ENCODE results near the gene CCDC47. TPM values are rescaled to one million over a fixed set of nuclear protein-coding genes. Genes with fewer than 3 reads are reported as not detected.
"Not testable (repeated sequence)": the region's sequence is repeated elsewhere in the genome, so short reads cannot be mapped to it uniquely, and the experiment has no call there.

The CCDC47 gene
- polyA plus RNA-seq, 3 donors = 15.2 to 56.4 (median 43.0) TPM

DNA sequence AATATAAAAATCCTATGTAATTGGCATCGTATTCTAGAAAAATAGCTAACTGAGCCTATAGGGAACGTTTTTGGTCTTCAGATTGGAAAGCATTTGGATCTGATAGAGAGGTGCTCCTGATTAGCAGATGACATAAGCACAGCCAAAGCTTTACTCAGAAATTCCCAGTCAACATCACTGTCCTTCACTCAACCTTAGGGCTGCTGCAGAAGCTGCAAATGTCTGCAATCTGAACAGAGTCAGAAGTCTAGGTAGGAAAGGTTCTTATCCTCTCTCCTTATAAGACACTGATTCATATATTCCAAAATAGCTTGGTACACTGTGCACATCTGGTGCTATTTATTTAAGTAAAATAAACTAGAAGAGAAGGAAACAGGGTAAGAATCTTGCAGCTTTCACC is 51.0 kb downstream of the CCDC47 start:
- H2AFZ ChIP-seq (ENCODE audit: insufficient read depth, low read depth, low read length, poor library complexity, severe bottlenecking) = no peak overlapping the region
- WGBS (ENCODE audit: insufficient coverage) = no CpG with 5 or more reads among the region's 2 CpGs
- peaks cover 36 to 70% of the 10 kb centered on the region in 2 donors for H3K36me3 ChIP-seq (replicated peaks in 1 of 2; ENCODE audit: control insufficient read depth in 1 of 2, insufficient read depth in 2 of 2, low read length in 2 of 2)
- H3K27me3 Mint-ChIP-seq (ENCODE audit: low read depth in 3 of 3) = no peaks in the 10 kb centered on the region
- H3K4me2 ChIP-seq (replicated peaks; ENCODE audit: extremely low read depth, low read length, poor library complexity, severe bottlenecking) = no peak overlapping the region
- H3K9me3 Mint-ChIP-seq = no peaks in the 10 kb centered on the region
- H3K4me3 Mint-ChIP-seq = no peak overlapping the region
- H3K79me2 ChIP-seq (ENCODE audit: insufficient read depth, low read length) = no peaks in the 10 kb centered on the region
- no peak overlapping the region for H3K27ac Mint-ChIP-seq
- no peaks in the 10 kb centered on the region for H3K4me1 Mint-ChIP-seq
- no peaks in the 10 kb centered on the region for H4K20me1 ChIP-seq (ENCODE audit: insufficient read depth, low read length)
- no peaks in the 10 kb centered on the region for H3K9me3 ChIP-seq (replicated peaks in 1 of 2; ENCODE audit: control insufficient read depth in 1 of 2, insufficient read depth in 1 of 2, low read length in 2 of 2)
- H3K27me3 ChIP-seq (ENCODE audit: control insufficient read depth in 2 of 2, insufficient read depth in 2 of 2, low read length in 2 of 2) = no peaks in the 10 kb centered on the region
- no peak for DNase-seq
- intact Hi-C loops (cut with micrococcal nuclease) = no loop called here
- no peak overlapping the region for H3K9ac ChIP-seq (ENCODE audit: insufficient read depth, low read length, poor library complexity, severe bottlenecking)
- H3K27ac ChIP-seq (ENCODE audit: low read depth in 1 of 2, low read length in 2 of 2) = no peak overlapping the region
- no peaks in the 10 kb centered on the region for H3K4me1 ChIP-seq (ENCODE audit: control insufficient read depth in 1 of 2, insufficient read depth in 2 of 2, low read length in 2 of 2)
- no peak for TF ChIP-seq CTCF (IDR thresholded peaks at IDR 0.05)
- H3K36me3 Mint-ChIP-seq = peaks cover 37 to 59% of the 10 kb centered on the region in 2 donors
- no peak overlapping the region for H3K4me3 ChIP-seq (replicated peaks in 1 of 3; ENCODE audit: low read depth in 2 of 3, low read length in 3 of 3)

GRCh38 chr17:63720194-63720593 is 53.2 kb downstream of the CCDC47 start:
- WGBS (ENCODE audit: insufficient coverage) = 100% methylated on average over 1 of the region's 5 CpGs
- H4K20me1 ChIP-seq (ENCODE audit: insufficient read depth, low read length); H2AFZ ChIP-seq (ENCODE audit: insufficient read depth, low read depth, low read length, poor library complexity, severe bottlenecking); H3K79me2 ChIP-seq (ENCODE audit: insufficient read depth, low read length); H3K4me3 Mint-ChIP-seq; H3K27ac Mint-ChIP-seq; H3K27ac ChIP-seq (ENCODE audit: low read depth in 1 of 2, low read length in 2 of 2); H3K4me2 ChIP-seq (replicated peaks; ENCODE audit: extremely low read depth, low read length, poor library complexity, severe bottlenecking); intact Hi-C loops (cut with micrococcal nuclease); H3K4me1 ChIP-seq (ENCODE audit: control insufficient read depth in 1 of 2, insufficient read depth in 2 of 2, low read length in 2 of 2); DNase-seq; H3K9me3 Mint-ChIP-seq; H3K9me3 ChIP-seq (replicated peaks in 1 of 2; ENCODE audit: control insufficient read depth in 1 of 2, insufficient read depth in 1 of 2, low read length in 2 of 2); H3K27me3 Mint-ChIP-seq (ENCODE audit: low read depth in 3 of 3); H3K27me3 ChIP-seq (ENCODE audit: control insufficient read depth in 2 of 2, insufficient read depth in 2 of 2, low read length in 2 of 2); H3K4me3 ChIP-seq (replicated peaks in 1 of 3; ENCODE audit: low read depth in 2 of 3, low read length in 3 of 3); H3K9ac ChIP-seq (ENCODE audit: insufficient read depth, low read length, poor library complexity, severe bottlenecking); H3K4me1 Mint-ChIP-seq: not testable (repeated sequence)
- peaks cover 23 to 67% of the 10 kb centered on the region in 2 donors for H3K36me3 ChIP-seq (replicated peaks in 1 of 2; ENCODE audit: control insufficient read depth in 1 of 2, insufficient read depth in 2 of 2, low read length in 2 of 2)
- H3K36me3 Mint-ChIP-seq = peaks cover 34 to 58% of the 10 kb centered on the region in 2 donors
